ENCODE results near the gene XPR1.

DNA sequence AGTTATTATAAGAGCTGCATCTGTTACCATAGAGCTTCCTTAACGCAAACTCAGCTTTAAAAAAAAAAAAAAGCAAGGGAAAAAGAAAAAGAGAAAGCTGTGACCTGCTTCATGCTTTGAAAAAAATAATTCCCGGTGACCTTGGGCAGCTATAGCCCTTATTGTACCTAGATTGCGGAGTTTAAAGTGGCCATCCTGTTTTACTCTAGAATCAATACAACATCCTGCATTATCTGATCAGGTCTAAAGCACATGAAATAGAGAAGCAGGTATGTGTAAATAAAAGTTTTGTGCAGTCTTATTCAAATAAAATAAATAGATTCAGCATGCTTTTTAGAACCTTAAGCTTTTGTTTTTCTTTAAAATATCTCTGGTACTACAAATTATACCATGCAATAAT, 154.1 kb downstream of the XPR1 start:
- TF ChIP-seq, protein P1, sequence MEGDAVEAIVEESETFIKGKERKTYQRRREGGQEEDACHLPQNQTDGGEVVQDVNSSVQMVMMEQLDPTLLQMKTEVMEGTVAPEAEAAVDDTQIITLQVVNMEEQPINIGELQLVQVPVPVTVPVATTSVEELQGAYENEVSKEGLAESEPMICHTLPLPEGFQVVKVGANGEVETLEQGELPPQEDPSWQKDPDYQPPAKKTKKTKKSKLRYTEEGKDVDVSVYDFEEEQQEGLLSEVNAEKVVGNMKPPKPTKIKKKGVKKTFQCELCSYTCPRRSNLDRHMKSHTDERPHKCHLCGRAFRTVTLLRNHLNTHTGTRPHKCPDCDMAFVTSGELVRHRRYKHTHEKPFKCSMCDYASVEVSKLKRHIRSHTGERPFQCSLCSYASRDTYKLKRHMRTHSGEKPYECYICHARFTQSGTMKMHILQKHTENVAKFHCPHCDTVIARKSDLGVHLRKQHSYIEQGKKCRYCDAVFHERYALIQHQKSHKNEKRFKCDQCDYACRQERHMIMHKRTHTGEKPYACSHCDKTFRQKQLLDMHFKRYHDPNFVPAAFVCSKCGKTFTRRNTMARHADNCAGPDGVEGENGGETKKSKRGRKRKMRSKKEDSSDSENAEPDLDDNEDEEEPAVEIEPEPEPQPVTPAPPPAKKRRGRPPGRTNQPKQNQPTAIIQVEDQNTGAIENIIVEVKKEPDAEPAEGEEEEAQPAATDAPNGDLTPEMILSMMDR (IDR thresholded peaks at IDR 0.05): no peak
- no peak for TF ChIP-seq POLR2A (IDR thresholded peaks at IDR 0.05)
